Fibroblast of lung (primary cell): Measurements from ENCODE around the gene SLAMF8.

ENCODE experiments used
- EZH2 ChIP-seq: IDR thresholded peaks from 2 replicates; pipeline ENCODE4 v1.5.1; 2012; ENCODE audit warnings: low read length, control low read depth, mild to moderate bottlenecking; ENCODE audit errors: missing control alignments
- TF ChIP-seq, protein P1 (sequence below), 2 donors: IDR thresholded peaks in 1 of 2; conservative IDR thresholded peaks in 1 of 2; 1 replicate in 1 of 2; 2 replicates in 1 of 2; pipeline ENCODE4 v1.5.1; 2011 to 2012; ENCODE audit warnings: low read length in 2 of 2, control low read depth in 1 of 2, inconsistent platforms in 1 of 2, low read depth in 1 of 2, mild to moderate bottlenecking in 1 of 2

- TF ChIP-seq, protein P1, sequence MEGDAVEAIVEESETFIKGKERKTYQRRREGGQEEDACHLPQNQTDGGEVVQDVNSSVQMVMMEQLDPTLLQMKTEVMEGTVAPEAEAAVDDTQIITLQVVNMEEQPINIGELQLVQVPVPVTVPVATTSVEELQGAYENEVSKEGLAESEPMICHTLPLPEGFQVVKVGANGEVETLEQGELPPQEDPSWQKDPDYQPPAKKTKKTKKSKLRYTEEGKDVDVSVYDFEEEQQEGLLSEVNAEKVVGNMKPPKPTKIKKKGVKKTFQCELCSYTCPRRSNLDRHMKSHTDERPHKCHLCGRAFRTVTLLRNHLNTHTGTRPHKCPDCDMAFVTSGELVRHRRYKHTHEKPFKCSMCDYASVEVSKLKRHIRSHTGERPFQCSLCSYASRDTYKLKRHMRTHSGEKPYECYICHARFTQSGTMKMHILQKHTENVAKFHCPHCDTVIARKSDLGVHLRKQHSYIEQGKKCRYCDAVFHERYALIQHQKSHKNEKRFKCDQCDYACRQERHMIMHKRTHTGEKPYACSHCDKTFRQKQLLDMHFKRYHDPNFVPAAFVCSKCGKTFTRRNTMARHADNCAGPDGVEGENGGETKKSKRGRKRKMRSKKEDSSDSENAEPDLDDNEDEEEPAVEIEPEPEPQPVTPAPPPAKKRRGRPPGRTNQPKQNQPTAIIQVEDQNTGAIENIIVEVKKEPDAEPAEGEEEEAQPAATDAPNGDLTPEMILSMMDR (conservative IDR thresholded peaks at IDR 0.05 in 1 of 2, IDR thresholded peaks at IDR 0.05 in 1 of 2; ENCODE audit: low read depth in 1 of 2, low read length in 2 of 2), result no peak
- TF ChIP-seq EZH2, result no peak
Observed at GRCh38 chr1:159856576-159856975, 29.9 kb downstream of the SLAMF8 start.
